GM12878 (cell line): ENCODE measurements around the gene CADM2.

Source experiments
- ATF2 ChIP-seq: IDR thresholded peaks from 2 replicates; pipeline ENCODE4 v1.6.1; 2012; ENCODE audit warnings: low read length, inconsistent platforms
- CBFB ChIP-seq: IDR thresholded peaks from 2 replicates; pipeline ENCODE4 v1.6.1; 2016; ENCODE audit warnings: antibody characterized with exemption, low read depth
- CTCF ChIP-seq, 3 experiments: IDR thresholded peaks in 2 of 3; conservative IDR thresholded peaks in 1 of 3; 2 replicates each; pipeline ENCODE4 v1.5.1; 2011; ENCODE audit warnings: low read depth in 3 of 3, low read length in 3 of 3, mild to moderate bottlenecking in 3 of 3, control low read depth in 2 of 3, moderate library complexity in 2 of 3, inconsistent platforms in 1 of 3, mixed read lengths in 1 of 3; ENCODE audit not compliant: control insufficient read depth in 2 of 3, insufficient read depth in 1 of 3; ENCODE audit errors: extremely low read depth in 1 of 3
- MYC ChIP-seq: IDR thresholded peaks from 2 replicates; pipeline ENCODE4 v1.6.1; 2011; ENCODE audit warnings: mild to moderate bottlenecking, low read length, moderate library complexity, inconsistent platforms; ENCODE audit not compliant: insufficient read depth, insufficient replicate concordance, insufficient read length, severe bottlenecking
- YY1 ChIP-seq: IDR thresholded peaks from 2 replicates; pipeline ENCODE4 v1.6.1; 2011; ENCODE audit warnings: low read depth, mild to moderate bottlenecking, low read length

- TF ChIP-seq YY1 (no peak), CBFB (no peak), CTCF (IDR thresholded peaks at IDR 0.05 in 2 of 3, conservative IDR thresholded peaks at IDR 0.05 in 1 of 3; ENCODE audit: control insufficient read depth in 2 of 3, extremely low read depth in 1 of 3, insufficient read depth in 1 of 3, low read depth in 3 of 3, low read length in 3 of 3) (no peak), MYC (no peak), ATF2 (no peak)
Observed at GRCh38 chr3:86087160-86087871, 1128.5 kb downstream of the CADM2 start.
